Posterior vena cava (tissue), 2 donors: ENCODE data around the gene COX19. TPM values are rescaled to one million over a fixed set of nuclear protein-coding genes. Genes with fewer than 3 reads are reported as not detected.
"Not testable (repeated sequence)": the region's sequence is repeated elsewhere in the genome, so short reads cannot be mapped to it uniquely, and the experiment has no call there.

Experiments
- DNase-seq: peaks from one replicate; pipeline ENCODE4 v3.0.0-alpha.2; 2020; ENCODE audit warnings: low spot score
- intact Hi-C, 2 donors: fragments of 100-400 bp; cut with DNase I; formaldehyde crosslinking; loops; one replicate each; pipeline versions ENCODE4 v1.14.1 to v1.14.2; 2022 to 2023
- total RNA-seq, 2 donors: library from RNA; stranded (reverse); fragmentation: NEBNext Ultra II Directional; extraction: Animal tissue kit (Norgen Biotek cat#: 25700); gene quantifications; one replicate each; pipeline ENCODE4 v1.2.1, GENCODE V29; 2021
- donor health status: DM: yes; HTN: yes; CAD: no.
- donor health status: DM: yes; HTN: yes; CAD: no.

COX19 gene
- total RNA-seq, 2 donors from 2014 or later, result 5.9 to 8.4 TPM

GRCh38 chr7:967361-968082 lies 7.8 kb downstream of the COX19 start:
- intact Hi-C loops, result no loop called here
- no peak for DNase-seq

DNA sequence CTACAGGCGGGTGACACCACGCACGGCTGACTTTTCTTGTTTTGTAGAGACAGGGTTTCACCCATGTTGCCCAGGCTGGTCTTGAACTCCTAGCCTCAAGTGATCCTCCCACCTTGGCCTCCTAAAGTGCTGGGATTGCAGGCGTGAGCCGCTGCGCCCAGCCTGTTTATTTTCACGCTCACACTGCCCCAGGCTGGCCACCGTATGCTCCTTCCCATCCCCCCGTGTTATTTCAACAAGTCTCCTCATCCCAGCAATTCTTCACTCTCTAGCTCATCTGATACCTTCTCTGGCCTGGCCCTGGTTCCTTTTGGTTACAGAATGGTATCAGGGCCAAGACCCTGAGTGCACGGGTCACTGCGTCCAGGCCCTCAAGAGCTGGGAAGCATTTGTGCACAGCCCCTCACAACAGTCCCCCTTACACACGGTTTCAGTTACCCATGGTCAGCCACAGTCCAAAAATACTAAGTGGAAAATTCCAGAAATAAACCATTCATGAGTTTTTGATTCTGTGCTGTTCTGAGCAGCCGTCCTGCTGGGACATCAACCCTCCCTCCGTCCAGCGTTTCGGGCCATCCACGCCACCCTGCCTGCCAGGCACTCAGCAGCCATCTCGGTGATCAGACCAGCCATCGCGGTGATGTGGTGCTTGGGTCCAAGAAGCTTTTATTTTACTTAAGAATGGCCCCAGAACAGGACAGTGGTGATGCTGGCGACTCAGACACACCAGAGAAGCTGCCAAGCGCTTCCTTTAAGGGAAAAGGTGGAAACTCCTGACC lies 8.9 kb downstream of the COX19 start:
- no peak for DNase-seq
- intact Hi-C loops, result no loop called here

- peak; percentile 80 for DNase-seq
- intact Hi-C loops, result no loop called here
Observed at GRCh38 chr7:964401-965231, 10.7 kb downstream of the COX19 start.

DNA sequence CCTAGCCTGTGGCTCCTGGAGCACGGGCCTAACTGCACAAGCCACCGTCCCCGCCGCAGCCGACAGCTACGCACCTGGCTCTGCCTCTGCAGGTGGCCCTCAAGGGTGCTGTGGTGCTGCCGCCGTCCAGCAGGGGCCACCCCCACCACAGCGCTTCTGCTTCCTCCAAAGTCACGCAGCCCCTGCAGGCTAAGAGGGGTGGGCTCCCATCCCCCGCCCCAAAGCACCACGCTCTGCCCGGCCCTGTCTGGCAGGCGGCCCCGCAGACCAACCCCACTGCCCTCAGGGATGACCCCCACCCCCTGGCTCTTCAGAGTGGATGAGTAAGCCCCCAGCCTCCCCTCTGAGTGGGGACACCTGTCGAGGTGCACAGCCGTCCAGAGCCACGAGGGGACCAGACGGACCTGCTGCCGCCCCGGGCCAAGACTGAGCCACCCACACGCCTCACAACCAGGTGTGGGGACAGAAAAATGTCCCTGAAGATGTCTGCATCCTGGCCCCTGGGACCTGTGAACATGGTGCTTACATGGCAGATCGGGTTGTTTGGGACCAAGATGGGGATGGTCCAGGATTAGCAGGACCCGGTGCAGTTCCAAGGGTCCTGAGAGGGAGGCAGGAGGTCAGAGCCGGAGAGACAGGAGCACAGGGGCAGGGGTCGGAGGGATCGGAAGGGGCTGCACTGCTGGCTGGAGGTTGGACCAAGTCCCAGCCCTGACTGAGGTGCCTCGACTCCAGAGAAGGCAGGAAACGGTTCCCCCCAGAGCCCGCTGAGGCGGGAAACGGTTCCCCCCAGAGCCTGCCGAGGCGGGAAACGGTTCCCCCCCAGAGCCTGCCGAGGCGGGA lies 11.9 kb downstream of the COX19 start:
- intact Hi-C loops, result no loop called here
- DNase-seq, result peak; percentile 78

- intact Hi-C loops, result no loop called here
- DNase-seq, result peak; percentile 67
Observed at GRCh38 chr7:962401-963081, 12.8 kb downstream of the COX19 start.

DNA sequence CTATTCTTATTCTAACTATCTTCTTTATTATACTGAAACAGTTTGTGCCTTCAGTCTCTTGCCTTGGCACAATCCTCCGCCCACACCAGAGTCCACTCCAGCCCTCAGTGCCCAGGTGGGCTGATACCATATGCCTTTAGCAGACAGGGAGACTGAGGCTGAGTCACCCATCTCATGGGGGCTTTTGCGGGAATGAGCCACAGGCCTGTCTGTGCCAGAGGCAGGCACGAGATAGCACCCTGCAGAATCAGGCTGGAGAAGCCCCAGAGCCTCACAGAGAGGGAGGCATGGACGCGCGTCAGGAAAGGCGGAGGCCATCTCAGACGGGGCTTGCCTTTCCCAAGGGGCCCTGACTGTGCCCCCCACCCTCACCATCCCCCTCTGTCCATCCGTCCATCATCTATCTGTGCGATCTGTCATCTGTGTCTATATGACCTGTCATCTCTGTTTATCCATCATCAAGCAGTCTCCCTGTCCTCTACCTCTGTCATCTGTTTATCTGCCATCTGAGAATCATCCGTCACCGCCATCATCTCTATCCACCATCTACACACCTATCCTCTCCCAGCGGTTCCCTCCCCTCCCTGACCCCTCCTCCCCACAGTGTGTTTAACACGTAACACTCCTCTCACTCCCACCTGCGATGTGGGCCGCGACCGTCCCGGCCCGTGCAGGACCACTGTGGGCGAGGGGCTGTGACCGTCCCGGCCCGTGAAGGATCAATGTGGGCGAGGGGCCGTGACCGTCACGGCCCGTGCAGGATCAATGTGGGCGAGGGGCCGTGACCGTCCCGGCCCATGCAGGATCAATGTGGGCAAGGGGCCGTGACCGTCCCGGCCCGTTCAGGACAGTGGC lies 13.6 kb downstream of the COX19 start:
- intact Hi-C loops, result no loop called here
- DNase-seq, result peak; percentile 52

GRCh38 chr7:960972-961371 lies 14.4 kb downstream of the COX19 start:
- DNase-seq, result peak; percentile 38
- intact Hi-C loops, result not testable (repeated sequence)

DNA sequence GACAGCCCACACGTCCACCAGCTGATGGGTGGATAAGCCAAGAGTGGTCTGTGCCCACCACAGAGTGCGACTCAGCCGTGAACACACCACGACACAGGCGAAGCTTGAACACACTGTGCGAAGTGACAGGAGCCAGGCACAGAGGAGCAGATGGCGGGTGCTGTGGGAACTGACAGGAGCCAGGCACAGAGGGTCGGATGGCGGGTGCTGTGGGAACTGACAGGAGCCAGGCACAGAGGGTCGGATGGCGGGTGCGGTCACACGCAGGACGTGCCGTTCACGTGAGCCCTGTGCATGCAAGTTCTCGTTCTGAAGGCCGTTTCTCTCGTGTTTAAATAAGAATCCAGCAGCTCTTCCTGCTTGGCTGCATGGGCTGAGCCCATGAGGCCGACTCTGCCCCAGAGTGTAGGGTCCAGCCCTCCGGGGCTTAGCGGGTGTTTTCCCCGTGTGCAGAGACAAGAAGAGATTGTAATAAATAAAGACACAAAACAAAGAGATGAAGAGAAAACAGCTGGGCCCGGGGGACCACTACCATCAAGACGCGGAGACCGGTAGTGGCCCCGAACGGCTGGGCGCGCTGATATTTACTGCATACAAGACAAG lies 15.0 kb downstream of the COX19 start:
- intact Hi-C loops, result no loop called here
- peak; percentile 74 for DNase-seq

DNA sequence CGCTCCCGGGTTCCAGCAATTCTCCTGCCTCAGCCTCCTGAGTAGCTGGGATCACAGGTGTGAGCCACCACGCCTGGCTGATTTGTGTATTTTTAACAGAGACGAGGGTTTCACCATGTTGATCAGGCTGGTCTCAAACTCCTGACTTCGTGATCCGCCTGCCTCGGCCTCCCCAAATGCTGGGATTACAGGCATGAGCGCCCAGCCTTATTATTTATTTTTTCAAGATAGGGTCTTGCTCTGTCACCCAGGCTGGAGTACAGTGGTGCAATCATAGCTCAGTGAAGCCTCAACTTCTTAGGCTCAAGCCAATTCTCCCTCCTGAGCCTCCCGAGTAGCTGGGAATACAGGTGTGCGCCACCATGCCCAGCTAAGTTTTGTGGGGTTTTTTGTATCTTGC lies 15.6 kb downstream of the COX19 start:
- DNase-seq, result not testable (repeated sequence)
- intact Hi-C loops, result loop anchor here in 1 of 2 donors (10.0 kb wide), 1 partner anchor 175 kb away; no protein-coding TSS in a partner anchor

GRCh38 chr7:959271-959670 lies 16.1 kb downstream of the COX19 start:
- peak; percentile 53 for DNase-seq
- intact Hi-C loops, result loop anchor here in 1 of 2 donors (10.0 kb wide), 1 partner anchor 174 kb away; no protein-coding TSS in a partner anchor

DNA sequence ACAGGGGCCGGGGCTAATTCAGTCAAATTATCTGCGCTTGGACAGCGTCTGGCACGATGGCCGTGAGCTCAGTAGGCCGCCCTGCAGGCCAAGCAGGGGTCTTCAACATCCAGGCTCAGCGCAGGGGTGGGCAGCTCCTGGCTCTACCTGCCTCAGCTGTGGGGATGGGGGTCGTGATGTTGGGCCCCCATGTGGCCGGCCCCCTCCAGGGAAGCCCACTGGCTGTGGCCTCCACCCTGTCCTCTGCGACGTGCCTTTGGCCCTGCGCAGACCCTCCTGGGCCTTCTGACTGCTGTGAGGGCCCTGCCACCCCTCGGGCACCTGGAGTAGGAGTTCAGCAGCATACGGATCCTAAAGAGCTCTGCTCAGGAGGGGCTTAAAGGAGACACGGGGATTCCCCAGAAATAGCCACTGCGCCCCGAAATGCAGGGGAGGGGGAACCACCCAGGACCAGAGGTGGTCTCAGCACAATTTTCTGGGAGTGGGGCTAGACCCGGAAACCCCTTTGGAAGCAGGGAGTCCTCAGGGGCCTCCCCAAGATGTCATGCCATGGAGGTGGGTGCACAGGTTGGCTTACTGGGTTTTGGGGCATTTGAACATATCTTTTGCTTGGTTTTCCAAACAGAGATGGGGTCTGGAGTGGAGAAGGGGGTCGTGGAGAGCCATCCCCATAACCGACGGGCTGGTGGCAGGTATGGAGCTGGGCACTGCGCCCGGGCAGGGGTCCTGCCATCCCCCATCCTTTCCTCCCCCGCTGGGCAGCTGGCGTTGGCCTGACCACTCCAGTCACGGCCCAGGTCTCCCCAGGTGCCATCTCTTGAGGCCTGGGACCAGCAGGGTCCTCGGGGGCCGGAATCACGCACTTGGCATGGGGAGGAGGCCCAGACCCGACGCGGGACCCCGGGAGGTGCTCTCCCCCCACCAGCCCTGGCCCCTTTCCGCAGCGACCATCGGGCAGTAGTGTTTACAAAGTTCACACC lies 16.8 kb downstream of the COX19 start:
- intact Hi-C loops, result loop anchor here in 1 of 2 donors (10.0 kb wide), 1 partner anchor 174 kb away; no protein-coding TSS in a partner anchor
- peak; percentile 71 for DNase-seq

- intact Hi-C loops, result loop anchor here in 1 of 2 donors (10.0 kb wide), 1 partner anchor 173 kb away; no protein-coding TSS in a partner anchor
- peak; percentile 87 for DNase-seq
Observed at GRCh38 chr7:957418-958220, 17.7 kb downstream of the COX19 start.

GRCh38 chr7:956031-956430 lies 19.3 kb downstream of the COX19 start:
- DNase-seq, result peak; percentile 68
- intact Hi-C loops, result loop anchor here in 1 of 2 donors (10.0 kb wide), 1 partner anchor 171 kb away; no protein-coding TSS in a partner anchor

DNA sequence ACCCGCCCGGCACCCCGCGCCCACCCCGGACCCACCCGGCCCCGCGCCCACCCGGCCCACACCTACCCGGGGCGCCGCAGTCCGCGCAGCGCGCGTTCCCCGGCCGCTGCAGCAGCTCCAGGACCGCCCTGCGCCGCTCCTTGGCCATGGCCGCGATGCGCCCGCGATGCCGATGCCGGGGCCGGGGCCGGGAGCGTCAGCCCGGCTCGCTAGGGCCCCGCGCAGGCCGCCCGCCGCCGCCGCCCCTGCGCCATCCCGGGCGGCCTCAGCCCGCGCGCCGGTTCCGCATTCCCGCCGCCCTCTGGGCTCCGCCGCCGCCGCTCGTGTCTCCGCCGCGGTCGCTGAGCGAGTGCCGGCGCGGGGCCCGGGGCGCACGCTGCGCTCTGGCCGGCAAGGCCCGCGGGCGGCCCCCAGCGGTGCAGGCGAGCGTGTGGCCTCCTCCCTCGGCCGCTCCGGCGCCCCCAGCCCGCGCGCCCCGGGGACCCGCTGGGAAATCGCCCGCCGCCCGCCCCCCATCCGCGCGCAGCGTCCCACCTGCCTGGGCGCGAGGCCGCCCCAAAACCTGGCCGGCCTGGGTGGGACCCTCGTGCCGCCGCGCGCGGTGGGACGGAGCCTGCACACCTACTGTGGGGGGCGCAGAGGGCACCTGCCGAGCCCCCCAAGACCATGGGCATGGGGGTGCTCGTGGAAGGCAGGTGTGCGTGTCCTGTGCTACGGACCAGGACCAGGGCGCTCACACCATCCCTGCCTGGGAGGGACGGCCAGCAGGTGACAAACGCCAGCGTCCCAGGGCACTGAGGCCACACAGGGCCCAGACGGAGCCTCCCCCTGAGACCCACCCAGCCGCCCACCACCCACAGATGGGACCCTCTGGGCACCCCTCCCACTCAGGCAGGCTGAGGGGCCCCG lies 20.8 kb downstream of the COX19 start, which contains the start of gene ADAP1:
TSS of gene ADAP1 (minus strand) at position 351 of the 909 bp plus-strand sequence. CDS start at position 148, 203 bp downstream.
- DNase-seq, result peak; percentile 85
- intact Hi-C loops, result loop anchor here in 1 of 2 donors (10.0 kb wide), 1 partner anchor 170 kb away; no protein-coding TSS in a partner anchor
